ENCODE data around the gene PRR5L. TPM values are rescaled to one million over a fixed set of nuclear protein-coding genes. Genes with fewer than 3 reads are reported as not detected.

Gene PRR5L
- polyA plus RNA-seq, 1 of the 3 experiments (the other 2 are of a cell fraction), result 0.46 TPM

GRCh38 chr11:36364551-36365325 lies 68.7 kb downstream of the PRR5L start:
- H3K36me3 ChIP-seq (replicated peaks in 1 of 2; ENCODE audit: control insufficient read depth in 1 of 2, insufficient read depth in 2 of 2, low read length in 1 of 2), result no peaks in the 10 kb centered on the region
- ChIA-PET POLR2A (no interaction called here), CTCF (interaction anchor here (1.3 to 2.5 kb wide), 3 partner anchors 8 to 81 kb away, joined by 3 to 10 read pairs (median 3); no protein-coding TSS in a partner anchor)
- peaks cover 0 to 19% of the 10 kb centered on the region in 2 experiments; a peak in 1 of 4 replicates for H3K4me1 ChIP-seq (ENCODE audit: control insufficient read depth in 1 of 2, insufficient read depth in 2 of 2, low read depth in 1 of 2, low read length in 1 of 2)
- no peaks in the 10 kb centered on the region for H4K20me1 ChIP-seq (ENCODE audit: insufficient read depth)
- no peaks in the 10 kb centered on the region for H3F3A ChIP-seq (replicated peaks; ENCODE audit: insufficient read depth)
- no peak overlapping the region for H3K4me2 ChIP-seq
- H3K9ac ChIP-seq, result no peak overlapping the region
- TF ChIP-seq MXI1 (IDR thresholded peaks at IDR 0.05; ENCODE audit: low read depth, low read length) (no peak), FOXJ3 (CRISPR knock-in tag; IDR thresholded peaks at IDR 0.05) (no peak), IRF3 (IDR thresholded peaks at IDR 0.05; ENCODE audit: low read depth, low read length) (no peak), SMC3 (IDR thresholded peaks at IDR 0.05; ENCODE audit: low read depth, low read length) (no peak), FOSL2 (IDR thresholded peaks at IDR 0.05; ENCODE audit: borderline replicate concordance, low read depth) (no peak), EP300 (IDR thresholded peaks at IDR 0.05; ENCODE audit: borderline replicate concordance in 1 of 2, low read depth in 1 of 2, low read length in 1 of 2) (no peak)
- TF ChIP-seq, protein P1, sequence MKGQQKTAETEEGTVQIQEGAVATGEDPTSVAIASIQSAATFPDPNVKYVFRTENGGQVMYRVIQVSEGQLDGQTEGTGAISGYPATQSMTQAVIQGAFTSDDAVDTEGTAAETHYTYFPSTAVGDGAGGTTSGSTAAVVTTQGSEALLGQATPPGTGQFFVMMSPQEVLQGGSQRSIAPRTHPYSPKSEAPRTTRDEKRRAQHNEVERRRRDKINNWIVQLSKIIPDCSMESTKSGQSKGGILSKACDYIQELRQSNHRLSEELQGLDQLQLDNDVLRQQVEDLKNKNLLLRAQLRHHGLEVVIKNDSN (IDR thresholded peaks at IDR 0.05; ENCODE audit: borderline replicate concordance, low read depth), result no peak
- TF ChIP-seq, protein P2, sequence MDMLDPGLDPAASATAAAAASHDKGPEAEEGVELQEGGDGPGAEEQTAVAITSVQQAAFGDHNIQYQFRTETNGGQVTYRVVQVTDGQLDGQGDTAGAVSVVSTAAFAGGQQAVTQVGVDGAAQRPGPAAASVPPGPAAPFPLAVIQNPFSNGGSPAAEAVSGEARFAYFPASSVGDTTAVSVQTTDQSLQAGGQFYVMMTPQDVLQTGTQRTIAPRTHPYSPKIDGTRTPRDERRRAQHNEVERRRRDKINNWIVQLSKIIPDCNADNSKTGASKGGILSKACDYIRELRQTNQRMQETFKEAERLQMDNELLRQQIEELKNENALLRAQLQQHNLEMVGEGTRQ (IDR thresholded peaks at IDR 0.05; ENCODE audit: borderline replicate concordance, low read depth, low read length), result no peak
- no peak overlapping the region for H2AFZ ChIP-seq (ENCODE audit: low read depth)
- H3K9me3 ChIP-seq, result no peaks in the 10 kb centered on the region
- H3K9me2 ChIP-seq, result no peaks in the 10 kb centered on the region
- H3K27me3 ChIP-seq (ENCODE audit: insufficient read depth), result no peaks in the 10 kb centered on the region
- WGBS (ENCODE audit: low lambda C conversion rate), result 65% methylated on average over 10 of the region's 10 CpGs
- no peaks in the 10 kb centered on the region for H3K79me2 ChIP-seq (ENCODE audit: insufficient read depth)
- no peak overlapping the region for H3K4me3 ChIP-seq (ENCODE audit: low read depth in 2 of 2, low read length in 1 of 2)
- DNase-seq, result no peak
- no peak overlapping the region for H3K27ac ChIP-seq (ENCODE audit: low read depth in 2 of 2, low read length in 1 of 2)

DNA sequence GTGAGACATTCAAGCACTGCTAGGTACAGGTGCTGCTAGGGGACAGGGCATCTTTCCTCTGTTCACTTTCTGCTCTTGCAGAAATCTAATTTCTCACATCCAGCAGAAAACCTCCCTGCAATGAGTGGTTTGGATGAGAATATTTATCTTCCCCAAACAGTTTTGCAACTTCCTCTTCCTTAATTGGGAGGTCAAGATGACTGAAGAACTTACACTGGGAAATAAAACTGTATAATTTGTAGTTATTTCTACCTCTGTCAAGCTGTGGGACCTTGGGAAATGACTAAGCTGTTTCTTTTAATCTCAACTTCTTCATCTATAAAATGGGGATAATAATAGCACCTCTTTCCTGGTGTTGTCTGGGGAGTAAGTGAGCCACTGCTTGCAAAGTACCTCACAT lies 69.8 kb downstream of the PRR5L start:
- Histone ChIP-seq H3K4me2 (no peak overlapping the region), H3K27me3 (ENCODE audit: insufficient read depth) (no peaks in the 10 kb centered on the region), H3K79me2 (ENCODE audit: insufficient read depth) (no peaks in the 10 kb centered on the region), H3K9ac (no peak overlapping the region), H3K4me3 (ENCODE audit: low read depth in 2 of 2, low read length in 1 of 2) (no peak overlapping the region), H3K27ac (ENCODE audit: low read depth in 2 of 2, low read length in 1 of 2) (no peak overlapping the region), H3K4me1 (ENCODE audit: control insufficient read depth in 1 of 2, insufficient read depth in 2 of 2, low read depth in 1 of 2, low read length in 1 of 2) (peaks cover 0 to 19% of the 10 kb centered on the region in 2 experiments; a peak in 1 of 4 replicates), H3K9me2 (no peaks in the 10 kb centered on the region), H3F3A (replicated peaks; ENCODE audit: insufficient read depth) (no peaks in the 10 kb centered on the region), H3K36me3 (replicated peaks in 1 of 2; ENCODE audit: control insufficient read depth in 1 of 2, insufficient read depth in 2 of 2, low read length in 1 of 2) (no peaks in the 10 kb centered on the region), H2AFZ (ENCODE audit: low read depth) (no peak overlapping the region), H3K9me3 (no peaks in the 10 kb centered on the region), H4K20me1 (ENCODE audit: insufficient read depth) (no peaks in the 10 kb centered on the region)
- CTCF ChIA-PET, result no interaction called here
- DNase-seq, result no peak
- TF ChIP-seq, protein P3, sequence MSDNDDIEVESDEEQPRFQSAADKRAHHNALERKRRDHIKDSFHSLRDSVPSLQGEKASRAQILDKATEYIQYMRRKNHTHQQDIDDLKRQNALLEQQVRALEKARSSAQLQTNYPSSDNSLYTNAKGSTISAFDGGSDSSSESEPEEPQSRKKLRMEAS (IDR thresholded peaks at IDR 0.05; ENCODE audit: low read depth), result no peak
- no peak for TF ChIP-seq EP300 (IDR thresholded peaks at IDR 0.05; ENCODE audit: borderline replicate concordance in 1 of 2, low read depth in 1 of 2, low read length in 1 of 2)
- TF ChIP-seq NRF1 (IDR thresholded peaks at IDR 0.05; ENCODE audit: low read depth, low read length), result no peak
- TF ChIP-seq, protein P1 (IDR thresholded peaks at IDR 0.05; ENCODE audit: borderline replicate concordance, low read depth), result no peak
- no peak for TF ChIP-seq NFIC (IDR thresholded peaks at IDR 0.05; ENCODE audit: borderline replicate concordance)
- no peak for TF ChIP-seq TAF1 (IDR thresholded peaks at IDR 0.05; ENCODE audit: borderline replicate concordance, low read depth, low read length)
- TF ChIP-seq, protein P2 (IDR thresholded peaks at IDR 0.05; ENCODE audit: borderline replicate concordance, low read depth, low read length), result no peak
- TF ChIP-seq CTCF (IDR thresholded peaks at IDR 0.05), result no peak
- no peak for TF ChIP-seq RAD21 (IDR thresholded peaks at IDR 0.05; ENCODE audit: low read length)
- TF ChIP-seq MXI1 (IDR thresholded peaks at IDR 0.05; ENCODE audit: low read depth, low read length), result no peak
- TF ChIP-seq RCOR1 (IDR thresholded peaks at IDR 0.05; ENCODE audit: low read length), result no peak
- TF ChIP-seq FOXM1 (IDR thresholded peaks at IDR 0.05; ENCODE audit: low read depth), result no peak
- no peak for TF ChIP-seq TCF12 (IDR thresholded peaks at IDR 0.05)
- TF ChIP-seq SIN3A (IDR thresholded peaks at IDR 0.05; ENCODE audit: borderline replicate concordance, low read depth, low read length), result no peak
- TF ChIP-seq CHD2 (IDR thresholded peaks at IDR 0.05; ENCODE audit: low read length, partially characterized antibody), result no peak
- POLR2A ChIA-PET, result no interaction called here

Data from SK-N-SH (cell line).